Measurements from ENCODE around the gene THRAP3. TPM values are rescaled to one million over a fixed set of nuclear protein-coding genes. Genes with fewer than 3 reads are reported as not detected.

The THRAP3 gene
- total and polyA plus RNA-seq, 9 of the 15 experiments (the other 6 are each of a cell fraction or from before 2014, with no cell fraction given) = 66.2 to 135 (median 113) TPM

DNA sequence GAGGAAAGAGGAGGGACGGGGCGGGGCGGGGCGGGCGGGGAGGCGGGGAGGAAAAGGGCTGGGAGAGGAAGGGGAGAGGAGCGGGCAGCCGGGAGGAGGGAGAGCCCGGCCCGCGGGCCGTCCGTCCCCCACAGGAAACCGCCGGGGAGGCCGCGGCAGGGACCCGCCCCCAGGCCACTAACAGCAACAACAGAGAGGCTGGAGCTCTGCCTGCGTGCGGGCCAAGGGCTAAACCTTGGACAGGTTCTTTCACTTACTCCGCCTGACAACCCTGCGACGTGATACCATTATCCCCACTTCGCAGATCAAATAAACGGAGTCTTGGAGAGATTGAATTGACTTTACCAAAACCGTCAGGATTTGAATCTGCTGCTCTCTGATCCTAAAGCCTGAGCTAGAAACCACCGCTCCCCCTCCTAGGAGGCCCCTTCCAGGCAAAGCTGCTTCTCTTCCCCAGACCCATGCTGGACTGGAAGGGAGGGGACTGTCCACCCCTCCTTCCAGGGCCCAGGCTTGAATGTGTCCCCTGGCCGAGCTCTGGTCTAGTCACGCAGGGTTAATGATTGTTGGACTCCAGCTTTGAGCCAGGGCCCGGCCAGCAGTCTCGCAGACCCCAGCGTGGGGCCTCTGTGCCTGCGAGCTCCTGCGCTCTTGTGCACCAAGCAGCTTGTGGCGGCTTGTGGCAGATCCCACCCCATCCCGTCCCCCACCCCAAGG is 99.6 kb downstream of the THRAP3 start, which contains the start of gene EVA1B (continued):
- TF ChIP-seq, protein P1, sequence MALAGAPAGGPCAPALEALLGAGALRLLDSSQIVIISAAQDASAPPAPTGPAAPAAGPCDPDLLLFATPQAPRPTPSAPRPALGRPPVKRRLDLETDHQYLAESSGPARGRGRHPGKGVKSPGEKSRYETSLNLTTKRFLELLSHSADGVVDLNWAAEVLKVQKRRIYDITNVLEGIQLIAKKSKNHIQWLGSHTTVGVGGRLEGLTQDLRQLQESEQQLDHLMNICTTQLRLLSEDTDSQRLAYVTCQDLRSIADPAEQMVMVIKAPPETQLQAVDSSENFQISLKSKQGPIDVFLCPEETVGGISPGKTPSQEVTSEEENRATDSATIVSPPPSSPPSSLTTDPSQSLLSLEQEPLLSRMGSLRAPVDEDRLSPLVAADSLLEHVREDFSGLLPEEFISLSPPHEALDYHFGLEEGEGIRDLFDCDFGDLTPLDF (CRISPR knock-in tag; IDR thresholded peaks at IDR 0.05) = no peak
- TF ChIP-seq BCOR (IDR thresholded peaks at IDR 0.05) = peak; percentile 99
- TF ChIP-seq NFE2L1 (tag; IDR thresholded peaks at IDR 0.05; ENCODE audit: borderline replicate concordance, low read depth) = no peak
- TF ChIP-seq IFI16 (CRISPR knock-in tag; IDR thresholded peaks at IDR 0.05) = no peak
- TF ChIP-seq TSC22D4 (tag; IDR thresholded peaks at IDR 0.05) = no peak
- TF ChIP-seq, protein P2, sequence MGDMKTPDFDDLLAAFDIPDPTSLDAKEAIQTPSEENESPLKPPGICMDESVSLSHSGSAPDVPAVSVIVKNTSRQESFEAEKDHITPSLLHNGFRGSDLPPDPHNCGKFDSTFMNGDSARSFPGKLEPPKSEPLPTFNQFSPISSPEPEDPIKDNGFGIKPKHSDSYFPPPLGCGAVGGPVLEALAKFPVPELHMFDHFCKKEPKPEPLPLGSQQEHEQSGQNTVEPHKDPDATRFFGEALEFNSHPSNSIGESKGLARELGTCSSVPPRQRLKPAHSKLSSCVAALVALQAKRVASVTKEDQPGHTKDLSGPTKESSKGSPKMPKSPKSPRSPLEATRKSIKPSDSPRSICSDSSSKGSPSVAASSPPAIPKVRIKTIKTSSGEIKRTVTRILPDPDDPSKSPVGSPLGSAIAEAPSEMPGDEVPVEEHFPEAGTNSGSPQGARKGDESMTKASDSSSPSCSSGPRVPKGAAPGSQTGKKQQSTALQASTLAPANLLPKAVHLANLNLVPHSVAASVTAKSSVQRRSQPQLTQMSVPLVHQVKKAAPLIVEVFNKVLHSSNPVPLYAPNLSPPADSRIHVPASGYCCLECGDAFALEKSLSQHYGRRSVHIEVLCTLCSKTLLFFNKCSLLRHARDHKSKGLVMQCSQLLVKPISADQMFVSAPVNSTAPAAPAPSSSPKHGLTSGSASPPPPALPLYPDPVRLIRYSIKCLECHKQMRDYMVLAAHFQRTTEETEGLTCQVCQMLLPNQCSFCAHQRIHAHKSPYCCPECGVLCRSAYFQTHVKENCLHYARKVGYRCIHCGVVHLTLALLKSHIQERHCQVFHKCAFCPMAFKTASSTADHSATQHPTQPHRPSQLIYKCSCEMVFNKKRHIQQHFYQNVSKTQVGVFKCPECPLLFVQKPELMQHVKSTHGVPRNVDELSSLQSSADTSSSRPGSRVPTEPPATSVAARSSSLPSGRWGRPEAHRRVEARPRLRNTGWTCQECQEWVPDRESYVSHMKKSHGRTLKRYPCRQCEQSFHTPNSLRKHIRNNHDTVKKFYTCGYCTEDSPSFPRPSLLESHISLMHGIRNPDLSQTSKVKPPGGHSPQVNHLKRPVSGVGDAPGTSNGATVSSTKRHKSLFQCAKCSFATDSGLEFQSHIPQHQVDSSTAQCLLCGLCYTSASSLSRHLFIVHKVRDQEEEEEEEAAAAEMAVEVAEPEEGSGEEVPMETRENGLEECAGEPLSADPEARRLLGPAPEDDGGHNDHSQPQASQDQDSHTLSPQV (IDR thresholded peaks at IDR 0.05) = no peak
- no peak for TF ChIP-seq HDAC8 (tag; IDR thresholded peaks at IDR 0.05)
- TF ChIP-seq, protein P3, sequence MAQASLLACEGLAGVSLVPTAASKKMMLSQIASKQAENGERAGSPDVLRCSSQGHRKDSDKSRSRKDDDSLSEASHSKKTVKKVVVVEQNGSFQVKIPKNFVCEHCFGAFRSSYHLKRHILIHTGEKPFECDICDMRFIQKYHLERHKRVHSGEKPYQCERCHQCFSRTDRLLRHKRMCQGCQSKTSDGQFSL (CRISPR knock-in tag; IDR thresholded peaks at IDR 0.05) = no peak
- TF ChIP-seq, protein P3 (tag; IDR thresholded peaks at IDR 0.05) = no peak
- TF ChIP-seq, protein P4, sequence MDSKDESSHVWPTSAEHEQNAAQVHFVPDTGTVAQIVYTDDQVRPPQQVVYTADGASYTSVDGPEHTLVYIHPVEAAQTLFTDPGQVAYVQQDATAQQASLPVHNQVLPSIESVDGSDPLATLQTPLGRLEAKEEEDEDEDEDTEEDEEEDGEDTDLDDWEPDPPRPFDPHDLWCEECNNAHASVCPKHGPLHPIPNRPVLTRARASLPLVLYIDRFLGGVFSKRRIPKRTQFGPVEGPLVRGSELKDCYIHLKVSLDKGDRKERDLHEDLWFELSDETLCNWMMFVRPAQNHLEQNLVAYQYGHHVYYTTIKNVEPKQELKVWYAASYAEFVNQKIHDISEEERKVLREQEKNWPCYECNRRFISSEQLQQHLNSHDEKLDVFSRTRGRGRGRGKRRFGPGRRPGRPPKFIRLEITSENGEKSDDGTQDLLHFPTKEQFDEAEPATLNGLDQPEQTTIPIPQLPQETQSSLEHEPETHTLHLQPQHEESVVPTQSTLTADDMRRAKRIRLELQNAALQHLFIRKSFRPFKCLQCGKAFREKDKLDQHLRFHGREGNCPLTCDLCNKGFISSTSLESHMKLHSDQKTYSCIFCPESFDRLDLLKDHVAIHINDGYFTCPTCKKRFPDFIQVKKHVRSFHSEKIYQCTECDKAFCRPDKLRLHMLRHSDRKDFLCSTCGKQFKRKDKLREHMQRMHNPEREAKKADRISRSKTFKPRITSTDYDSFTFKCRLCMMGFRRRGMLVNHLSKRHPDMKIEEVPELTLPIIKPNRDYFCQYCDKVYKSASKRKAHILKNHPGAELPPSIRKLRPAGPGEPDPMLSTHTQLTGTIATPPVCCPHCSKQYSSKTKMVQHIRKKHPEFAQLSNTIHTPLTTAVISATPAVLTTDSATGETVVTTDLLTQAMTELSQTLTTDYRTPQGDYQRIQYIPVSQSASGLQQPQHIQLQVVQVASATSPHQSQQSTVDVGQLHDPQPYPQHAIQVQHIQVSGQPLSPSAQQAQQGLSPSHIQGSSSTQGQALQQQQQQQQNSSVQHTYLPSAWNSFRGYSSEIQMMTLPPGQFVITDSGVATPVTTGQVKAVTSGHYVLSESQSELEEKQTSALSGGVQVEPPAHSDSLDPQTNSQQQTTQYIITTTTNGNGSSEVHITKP (IDR thresholded peaks at IDR 0.05; ENCODE audit: partially characterized antibody) = peak; percentile 51
- TF ChIP-seq CSDE1 (IDR thresholded peaks at IDR 0.05) = no peak
- no peak for TF ChIP-seq ZFP1 (CRISPR knock-in tag; IDR thresholded peaks at IDR 0.05)
- TF ChIP-seq ERF (CRISPR knock-in tag; IDR thresholded peaks at IDR 0.05) = no peak
- TF ChIP-seq ZBTB17 (CRISPR knock-in tag; IDR thresholded peaks at IDR 0.05) = peak; percentile 44; the same call in 1 of the 2 replicates

Data from K562 (cell line).